Suppressor macrophage treated with lipopolysaccharide for 4 hours (primary cell): ENCODE results near the gene FBXW5.
A peak's percentile ranks its signal among the peaks of the same experiment; 100 is the strongest.

Experiments used
- DNase-seq: peaks from one replicate; pipeline ENCODE4 v3.0.0-alpha.2; 2020

The FBXW5 gene

DNA sequence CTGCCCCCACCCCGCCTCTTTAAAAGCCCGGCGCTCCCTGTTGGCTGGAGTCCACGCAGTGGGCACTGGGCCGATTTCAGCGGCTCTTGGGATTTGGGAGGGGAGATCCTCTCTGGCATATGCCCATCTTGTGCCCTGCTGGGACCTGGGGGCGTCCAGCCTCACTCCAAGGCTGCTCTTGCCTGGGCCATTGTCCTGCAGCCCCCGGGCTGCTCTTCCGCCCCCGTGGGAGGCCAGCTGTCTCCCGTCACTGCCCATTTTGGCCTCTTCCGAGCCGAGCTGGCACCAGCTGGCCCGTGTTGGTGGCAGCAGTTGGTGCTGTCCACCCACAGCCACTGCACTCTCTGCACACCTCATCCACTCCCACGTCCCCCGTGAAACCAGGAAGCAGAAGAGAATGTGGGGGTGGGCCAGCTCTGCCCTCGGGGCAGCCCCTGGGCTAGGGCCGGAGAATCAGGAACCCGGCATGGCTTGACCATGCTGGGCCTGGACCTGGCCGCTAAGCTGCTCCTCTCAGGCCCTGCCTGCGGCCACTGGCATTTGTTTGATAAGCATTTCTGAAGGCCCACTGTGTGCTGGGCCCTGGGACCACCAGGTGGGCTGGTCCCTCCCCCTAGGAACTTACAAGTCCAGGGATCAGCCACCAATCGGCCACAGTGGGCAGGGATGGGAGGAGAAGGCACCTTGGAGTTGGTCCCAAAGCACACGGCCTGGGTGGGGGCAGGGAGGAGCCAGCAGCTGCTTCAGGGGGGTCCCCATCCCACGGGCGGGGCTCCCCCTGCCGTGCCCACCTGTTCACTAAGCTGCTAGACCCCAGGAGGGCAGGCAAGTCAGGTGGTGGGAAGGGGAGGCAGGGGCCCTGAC lies 2.7 kb upstream of the FBXW5 start:
- no peak for DNase-seq

DNA sequence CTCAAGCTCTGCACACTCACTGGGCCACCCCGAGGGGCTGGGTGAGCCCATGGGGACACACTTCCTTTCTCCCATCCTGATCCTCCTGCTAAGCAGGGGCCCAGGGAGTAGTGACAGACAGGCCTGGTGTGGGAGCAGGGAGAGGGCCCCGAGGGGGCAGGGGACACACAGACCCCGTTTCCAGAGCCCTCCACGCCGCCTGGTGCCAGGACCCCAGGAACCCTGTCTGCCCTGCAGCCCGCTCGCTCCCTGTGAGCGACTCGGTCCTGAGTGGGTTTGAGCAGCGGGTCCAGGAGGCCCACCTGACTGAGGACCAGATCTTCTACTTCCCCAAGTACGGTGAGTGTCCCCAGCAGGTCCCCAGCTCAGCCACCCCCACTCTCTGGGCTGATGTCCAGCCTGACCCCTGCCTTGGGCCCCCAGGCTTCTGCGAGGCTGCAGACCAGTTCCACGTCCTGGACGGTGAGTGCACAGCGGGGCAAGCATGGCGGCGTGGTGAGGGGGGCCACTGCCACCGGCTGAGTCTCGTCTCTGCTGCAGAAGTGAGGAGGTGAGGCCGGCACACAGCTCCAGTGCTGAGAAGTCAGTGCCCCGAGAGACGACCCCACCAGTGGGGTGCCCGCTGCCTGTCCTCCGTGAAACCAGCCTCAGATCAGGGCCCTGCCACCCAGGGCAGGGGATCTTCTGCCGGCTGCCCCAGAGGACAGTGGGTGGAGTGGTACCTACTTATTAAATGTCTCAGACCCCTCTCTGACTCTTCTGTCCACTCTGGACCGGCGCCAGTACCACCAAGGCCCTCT lies 1.9 kb upstream of the FBXW5 start:
- no peak for DNase-seq

DNA sequence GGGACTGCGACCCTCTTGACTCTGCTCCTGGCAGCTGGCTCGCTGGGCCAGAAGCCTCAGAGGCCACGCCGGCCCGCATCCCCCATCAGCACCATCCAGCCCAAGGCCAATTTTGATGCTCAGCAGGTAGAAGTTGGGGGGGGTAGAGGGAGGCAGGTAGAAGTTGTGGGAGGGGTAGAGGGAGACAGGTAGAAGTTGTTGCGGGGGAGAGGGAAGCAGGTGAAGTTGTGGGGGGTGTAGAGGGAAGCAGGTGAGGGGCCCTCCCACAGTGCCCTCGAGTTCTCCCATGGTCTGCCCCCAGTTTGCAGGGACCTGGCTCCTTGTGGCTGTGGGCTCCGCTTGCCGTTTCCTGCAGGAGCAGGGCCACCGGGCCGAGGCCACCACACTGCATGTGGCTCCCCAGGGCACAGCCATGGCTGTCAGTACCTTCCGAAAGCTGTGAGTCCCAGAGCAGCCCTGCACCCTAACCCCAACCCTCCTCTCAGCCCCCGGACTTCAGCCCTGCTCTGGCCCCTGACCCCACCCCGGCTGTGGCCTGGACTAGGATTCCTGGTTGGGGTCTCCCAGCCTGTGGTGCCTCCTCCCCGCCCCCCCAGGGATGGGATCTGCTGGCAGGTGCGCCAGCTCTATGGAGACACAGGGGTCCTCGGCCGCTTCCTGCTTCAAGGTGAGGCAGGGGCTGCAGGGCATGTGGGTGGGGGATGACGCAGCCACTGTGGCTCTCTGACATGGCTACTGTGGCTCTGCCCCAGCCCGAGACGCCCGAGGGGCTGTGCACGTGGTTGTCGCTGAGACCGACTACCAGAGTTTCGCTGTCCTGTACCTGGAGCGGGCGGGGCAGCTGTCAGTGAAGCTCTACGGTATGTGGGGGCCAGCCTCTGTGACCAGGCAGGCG lies 1.0 kb upstream of the FBXW5 start:
- DNase-seq: no peak

GRCh38 chr9:136944212-136944518 lies 373 bp downstream of the FBXW5 start:
- peak; percentile 73 for DNase-seq

- peak; percentile 32 for DNase-seq
Observed at GRCh38 chr9:136943291-136944211, 987 bp downstream of the FBXW5 start.

- no peak for DNase-seq
Observed at GRCh38 chr9:136942881-136943230, 1.7 kb downstream of the FBXW5 start.

- no peak for DNase-seq
Observed at GRCh38 chr9:136942112-136942880, 2.2 kb downstream of the FBXW5 start.

- DNase-seq: no peak
Observed at GRCh38 chr9:136941231-136942111, 3.1 kb downstream of the FBXW5 start.

DNA sequence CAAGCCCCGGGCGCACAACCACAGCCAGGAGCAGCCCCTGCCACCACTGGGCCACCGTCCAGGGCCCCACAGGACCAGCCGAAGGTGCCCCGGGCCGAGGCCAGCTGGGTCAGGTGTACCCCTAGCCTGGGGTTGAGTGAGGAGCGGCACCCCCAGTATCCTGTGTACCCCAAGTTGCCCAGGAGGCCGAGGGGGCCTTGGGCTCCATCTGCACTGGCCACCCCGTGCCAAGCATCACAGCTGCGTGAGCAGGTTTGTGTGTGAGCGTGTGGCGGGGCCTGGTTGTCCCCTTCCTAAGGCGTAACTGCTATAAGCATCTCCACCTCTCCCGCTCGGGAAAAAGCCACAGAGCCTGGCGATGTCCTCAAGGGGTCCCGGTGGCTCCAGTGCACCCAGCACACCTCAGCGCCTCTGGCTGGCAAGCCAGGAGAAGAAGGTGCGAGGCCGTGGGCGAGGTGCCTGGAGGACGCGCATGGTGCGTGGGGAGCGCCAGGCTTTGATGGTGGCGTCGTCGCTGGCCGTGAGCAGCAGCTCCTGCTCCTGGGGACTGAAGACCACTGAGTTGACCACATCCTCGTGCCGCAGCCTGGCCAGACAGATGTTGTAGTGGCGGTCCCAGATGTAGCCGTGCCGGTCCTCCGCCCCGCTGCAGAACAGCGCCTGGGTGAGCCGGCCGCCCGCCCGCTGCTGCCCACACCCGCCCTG lies 3.9 kb downstream of the FBXW5 start:
- no peak for DNase-seq

DNA sequence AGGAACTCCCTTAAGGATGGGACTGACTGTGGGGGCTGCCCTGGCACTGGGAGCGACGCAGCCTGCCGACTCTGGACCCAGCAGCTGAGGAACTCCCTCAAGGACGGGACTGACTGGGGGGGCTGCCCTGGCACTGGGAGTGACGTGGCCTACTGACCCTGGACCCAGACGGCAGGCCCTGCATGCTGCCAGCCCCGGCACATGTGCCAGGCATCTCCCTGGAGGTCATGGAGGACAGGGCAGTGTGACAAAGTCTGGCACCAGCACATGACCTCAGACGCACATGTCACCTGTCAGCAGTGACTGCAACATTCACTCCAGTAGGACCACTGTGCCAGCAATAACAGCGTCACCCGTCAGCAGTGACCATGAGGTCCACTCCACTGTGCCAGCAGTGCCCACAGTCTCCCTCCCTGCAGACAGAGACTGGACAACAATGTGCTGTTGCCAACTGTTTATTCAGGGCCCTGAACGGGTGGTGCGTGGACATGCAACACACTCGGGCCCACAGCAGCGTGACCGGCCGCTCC lies 4.5 kb downstream of the FBXW5 start:
- no peak for DNase-seq

DNA sequence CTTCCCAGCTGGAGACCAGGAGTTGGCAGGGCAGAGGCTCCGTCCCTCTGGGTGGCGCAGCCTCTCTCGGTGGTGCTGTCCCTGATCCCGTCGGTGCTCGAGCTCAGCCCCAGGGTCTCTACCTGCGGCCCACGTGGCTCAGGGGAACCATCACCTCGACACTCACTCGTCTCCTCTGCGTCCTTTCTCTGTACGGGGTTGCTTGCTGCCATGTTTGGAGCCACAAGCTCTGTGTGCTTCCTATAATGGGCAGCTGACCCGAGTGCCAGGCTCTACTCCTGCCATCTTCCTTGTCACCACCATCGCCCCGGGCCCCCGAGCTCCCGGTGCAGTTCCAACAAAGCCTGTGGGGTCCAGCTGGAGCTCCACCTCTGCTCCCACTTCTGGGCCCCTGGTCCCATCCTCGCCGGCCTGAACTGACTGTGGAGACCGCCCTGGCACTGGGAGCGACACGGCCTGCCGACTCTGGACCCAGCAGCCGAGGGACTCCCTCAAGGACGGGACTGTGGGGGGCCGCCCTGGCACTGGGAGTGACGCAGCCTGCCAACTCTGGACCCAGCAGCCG lies 5.0 kb downstream of the FBXW5 start:
- no peak for DNase-seq

DNA sequence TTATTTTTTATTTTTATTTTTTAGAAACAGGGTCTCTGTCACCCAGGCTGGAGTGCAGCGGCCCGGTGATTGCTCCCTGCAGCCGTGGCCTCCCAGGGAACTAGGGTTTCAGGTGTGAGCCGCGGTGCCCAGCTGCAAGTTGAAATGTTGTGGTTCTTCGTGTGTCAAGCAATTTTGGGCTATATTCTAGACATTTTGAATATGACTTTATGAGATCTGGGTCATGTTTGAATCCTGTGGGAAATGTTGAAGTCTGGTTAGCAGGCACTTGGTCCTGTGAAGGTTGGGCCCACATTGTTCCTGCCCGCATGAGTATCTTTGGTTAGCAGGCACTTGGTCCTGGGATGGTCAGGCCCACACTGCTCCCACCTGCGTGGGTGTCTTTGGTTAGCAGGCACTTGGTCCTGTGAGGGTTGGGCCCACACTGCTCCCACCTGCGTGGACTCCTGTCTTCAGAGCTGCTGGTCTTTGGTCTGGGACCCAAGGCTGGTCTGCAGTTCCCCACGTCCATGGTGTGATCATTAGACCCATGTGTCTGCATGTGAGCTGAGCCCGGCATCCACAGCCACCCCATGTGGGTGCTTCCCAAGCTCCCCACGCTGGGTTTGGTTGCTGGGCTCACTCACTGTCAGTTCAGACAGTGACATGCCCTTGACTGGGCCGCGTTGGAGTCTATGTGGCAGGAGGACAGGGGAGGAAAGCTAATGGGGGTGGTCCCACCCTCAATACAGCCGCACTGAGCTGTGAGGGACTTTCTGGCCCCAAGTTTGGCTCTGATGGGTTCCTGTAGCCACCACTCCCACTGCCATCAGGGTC lies 7.1 kb downstream of the FBXW5 start:
- DNase-seq: no peak

GRCh38 chr9:136936645-136937170 lies 7.8 kb downstream of the FBXW5 start:
- DNase-seq: no peak

DNA sequence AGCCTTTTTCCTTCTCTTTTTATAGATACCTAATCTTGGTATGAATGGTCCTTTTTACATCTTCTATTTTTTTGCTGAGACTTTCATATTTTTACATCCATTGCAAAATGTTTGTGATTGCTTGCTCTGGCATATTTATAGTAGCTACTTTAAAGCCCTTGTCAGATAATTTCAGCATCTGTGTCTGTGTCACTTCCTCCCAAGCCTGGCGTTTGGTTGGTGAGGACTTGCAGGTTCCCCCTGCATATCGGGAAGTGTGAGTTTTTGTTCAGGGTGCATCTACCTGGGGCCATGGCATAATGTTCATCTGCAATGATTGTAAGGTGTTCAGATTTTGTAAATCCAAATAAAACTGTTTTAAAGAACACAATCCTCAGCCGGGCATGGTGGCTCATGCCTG lies 8.9 kb downstream of the FBXW5 start:
- DNase-seq: peak; percentile 32

DNA sequence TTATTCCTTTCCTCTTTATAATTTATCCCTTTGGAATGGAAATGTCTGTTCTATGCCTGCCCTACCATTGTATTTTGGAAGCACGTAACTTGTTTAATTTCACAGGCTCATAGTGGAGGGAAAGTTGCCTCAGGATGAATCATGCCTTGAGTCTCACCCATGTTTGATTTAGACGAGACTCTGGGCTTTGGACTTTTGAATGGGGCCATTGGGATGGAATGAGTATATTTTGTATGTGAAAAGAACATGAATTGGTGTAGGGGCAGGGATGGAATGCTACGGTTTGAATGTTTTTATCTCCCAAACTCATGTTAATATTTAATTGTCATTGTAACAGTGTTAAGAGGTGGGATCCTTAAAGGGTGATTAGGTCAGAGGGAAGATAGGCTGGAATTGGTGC lies 10.3 kb downstream of the FBXW5 start:
- no peak for DNase-seq

DNA sequence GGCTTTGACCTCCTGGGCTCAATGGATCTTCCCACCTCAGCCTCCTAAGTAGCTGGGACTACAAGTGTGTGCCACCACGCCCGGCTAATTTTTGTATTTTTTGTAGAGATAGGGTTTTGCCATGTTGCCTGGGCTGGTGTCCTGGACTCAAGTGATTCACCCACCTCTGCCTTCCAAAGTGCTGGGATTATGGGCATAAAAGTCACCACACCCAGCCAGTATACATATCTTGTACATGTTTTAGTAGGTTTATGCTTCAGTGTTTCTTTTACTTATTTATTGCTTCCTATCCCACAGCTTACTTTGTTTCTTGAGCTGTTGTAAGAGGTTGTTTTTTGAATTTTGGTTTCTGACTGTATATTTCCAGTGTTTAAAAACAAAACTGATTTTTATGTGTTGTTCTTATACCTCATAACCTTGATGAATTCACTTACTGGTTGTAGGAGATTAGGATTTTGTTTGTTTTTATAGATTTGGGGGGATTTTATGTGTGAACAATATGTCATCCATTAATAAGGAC lies 12.9 kb downstream of the FBXW5 start:
- peak; percentile 43 for DNase-seq

DNA sequence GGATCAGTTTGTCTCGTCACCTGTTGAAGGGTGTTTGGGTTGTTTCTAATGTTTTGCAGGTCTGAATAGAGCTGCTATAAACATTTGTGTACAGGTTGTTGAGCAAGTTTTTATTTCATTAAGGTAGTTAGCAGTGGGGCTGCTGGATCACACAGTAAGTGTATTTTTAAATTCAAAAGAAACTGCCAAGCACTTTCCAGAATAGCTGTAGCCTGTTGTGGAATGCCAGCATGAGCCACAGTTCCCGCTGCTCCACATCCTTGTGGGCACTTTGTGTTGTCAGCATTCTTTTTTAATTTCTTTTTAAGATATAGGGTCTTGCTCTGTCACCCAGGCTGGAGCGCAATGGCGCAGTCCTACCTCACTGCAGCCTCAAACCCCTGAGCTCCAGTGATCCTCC lies 14.5 kb downstream of the FBXW5 start:
- DNase-seq: no peak

DNA sequence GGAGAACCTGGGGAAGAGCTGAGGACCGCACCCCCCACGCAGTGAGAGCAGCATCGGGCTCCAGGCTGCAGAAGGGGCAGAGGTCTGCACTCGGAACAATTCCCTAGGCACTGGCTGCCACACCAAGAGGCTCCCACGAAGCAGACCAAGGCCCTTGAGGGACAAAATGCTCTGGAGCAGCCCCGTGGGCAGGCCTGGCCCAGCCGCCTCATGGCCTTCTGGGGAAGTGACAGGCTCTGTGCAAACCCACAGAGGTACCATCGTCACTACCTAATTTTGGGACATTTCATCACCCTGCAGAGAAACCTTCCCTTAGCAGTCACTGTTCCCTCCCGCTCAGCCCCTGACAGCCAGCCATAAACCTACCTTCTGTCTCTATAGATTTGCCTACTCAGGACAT lies 15.9 kb downstream of the FBXW5 start:
- DNase-seq: peak; percentile 75
